HS-27A (cell line): Measurements from ENCODE around the gene KRTAP26-1.

Experiments used
- DNase-seq: peaks from one replicate; pipeline ENCODE4 v3.0.0-alpha.2; 2012; ENCODE audit warnings: low read depth, missing footprints

The KRTAP26-1 gene

DNA sequence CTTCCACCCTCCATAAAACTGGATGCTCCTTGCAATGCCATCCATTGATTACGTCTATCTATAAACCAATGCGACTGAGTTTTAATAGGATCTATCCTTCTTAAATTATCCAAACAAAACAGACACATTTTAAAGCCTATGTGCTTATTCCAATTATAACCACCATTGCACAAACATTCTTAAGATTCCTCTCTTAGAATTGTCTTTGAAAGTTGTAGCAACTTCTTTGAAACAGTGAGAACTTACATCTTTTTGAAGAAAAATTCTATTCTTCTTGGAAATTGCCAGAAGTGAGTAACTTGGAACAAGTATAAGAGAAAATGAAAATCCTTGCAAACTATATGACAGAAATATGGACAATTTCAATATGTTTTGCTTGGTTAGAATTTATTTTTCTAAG, at the start of gene KRTAP26-1:
KRTAP26-1 (minus strand) TSS at position 101 of the 400 bp plus-strand sequence. CDS start 280 bp downstream, outside the sequence.
- no peak for DNase-seq

- DNase-seq: no peak
Measured at GRCh38 chr21:30355906-30356305, 35.8 kb upstream of the KRTAP26-1 start.

GRCh38 chr21:30354308-30355005, 34.3 kb upstream of the KRTAP26-1 start:
- no peak for DNase-seq

GRCh38 chr21:30351534-30351933, 31.4 kb upstream of the KRTAP26-1 start:
- DNase-seq: no peak

DNA sequence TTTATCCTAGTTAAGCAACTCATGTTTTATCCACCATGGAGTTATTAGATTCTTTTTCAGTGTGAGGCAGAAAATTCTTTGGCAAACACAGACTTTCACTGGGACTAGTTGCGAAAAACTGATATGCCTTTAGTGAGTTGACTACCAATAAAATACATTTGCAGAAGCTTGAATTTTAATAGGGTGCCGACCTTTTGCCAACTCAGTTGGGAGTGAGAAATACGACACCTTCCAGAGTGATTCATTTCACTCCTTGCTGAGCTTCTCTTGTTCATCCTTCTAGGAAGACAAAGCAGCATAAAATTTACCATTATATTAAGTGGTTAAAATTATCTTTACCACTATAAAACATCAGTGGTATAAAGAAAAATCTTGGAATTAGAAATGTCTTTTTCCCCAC, 29.5 kb upstream of the KRTAP26-1 start:
- no peak for DNase-seq

GRCh38 chr21:30348506-30348905, 28.4 kb upstream of the KRTAP26-1 start, which contains the start of gene KRTAP23-1:
Gene KRTAP23-1, minus strand, starts transcription at chr21:30348606. Its CDS starts 0 bp downstream, at chr21:30348606.
- no peak for DNase-seq

- no peak for DNase-seq
Measured at GRCh38 chr21:30345014-30345413, 24.9 kb upstream of the KRTAP26-1 start.

DNA sequence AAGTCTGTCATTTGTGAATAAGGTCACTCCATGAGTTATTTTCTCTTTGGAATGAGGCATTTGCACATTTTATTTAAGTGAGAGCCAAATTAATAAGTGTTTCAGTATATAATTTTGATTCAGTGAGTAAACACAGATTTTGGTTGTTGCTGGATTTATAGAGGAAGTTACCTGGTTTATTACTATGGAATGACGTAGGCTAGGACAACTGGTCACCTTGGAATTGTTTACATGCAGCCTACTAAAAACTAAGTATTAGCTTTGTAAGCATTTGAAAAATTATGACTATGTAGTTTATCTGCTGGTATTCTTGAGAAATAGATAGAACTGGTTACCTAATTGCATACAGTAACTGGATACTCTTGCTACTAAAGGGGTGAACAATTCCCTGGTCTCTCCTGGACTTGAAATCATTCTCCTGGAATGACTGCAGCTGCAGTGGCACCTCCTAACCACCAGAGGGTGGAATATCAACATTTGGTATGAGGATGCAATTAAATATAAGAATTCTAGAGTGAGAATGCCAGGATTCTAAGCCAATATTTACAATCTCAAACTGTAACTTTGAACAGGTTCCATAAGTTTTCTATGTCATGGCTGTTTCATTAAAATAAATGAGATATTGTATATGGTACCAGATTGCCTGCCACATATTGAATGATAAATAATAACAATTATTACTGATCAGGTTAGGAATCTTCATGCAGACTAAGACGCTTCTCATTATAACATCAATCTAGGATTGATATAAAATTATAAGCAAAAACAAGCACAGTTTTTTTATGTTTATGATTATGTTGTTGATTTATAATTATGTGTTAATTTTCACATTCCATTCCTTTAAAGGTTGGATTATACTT, 20.8 kb upstream of the KRTAP26-1 start:
- no peak for DNase-seq

DNA sequence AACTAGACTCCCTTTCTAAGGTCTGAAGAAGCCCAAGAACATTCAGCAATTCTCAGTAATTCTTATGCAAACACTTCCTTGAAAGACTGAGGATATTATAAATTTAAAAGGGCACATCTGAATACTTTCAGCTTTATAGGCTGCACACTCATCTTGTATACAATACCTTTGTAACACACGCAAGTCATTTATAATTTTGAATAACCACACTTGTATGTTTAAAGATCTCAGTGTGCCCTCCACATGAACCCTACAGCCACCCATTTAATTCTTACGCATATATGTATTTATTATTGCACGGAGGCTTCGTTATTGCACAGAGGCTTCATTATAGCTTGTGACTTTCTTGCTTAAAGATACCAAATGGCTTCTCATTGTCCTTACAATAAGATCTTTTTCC, 18.6 kb upstream of the KRTAP26-1 start:
- DNase-seq: no peak

DNA sequence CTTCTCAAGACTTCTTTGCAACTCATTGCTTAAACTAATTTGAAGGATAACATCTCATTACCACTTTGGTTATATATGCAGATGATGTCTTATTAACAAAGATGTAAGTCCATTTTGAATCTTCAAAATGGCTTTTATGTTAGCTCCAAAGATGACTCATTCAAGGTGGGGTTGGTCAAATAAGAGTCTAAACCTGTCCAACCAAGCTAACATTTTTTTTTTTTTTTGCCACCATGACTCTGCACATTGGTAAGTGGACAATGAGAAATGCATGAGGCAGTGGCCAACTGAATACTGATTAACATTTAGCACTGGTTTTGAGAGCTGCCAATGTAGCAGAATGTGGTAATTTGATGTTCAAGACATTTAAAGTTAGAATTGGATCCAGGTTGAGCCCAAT, 17.7 kb upstream of the KRTAP26-1 start:
- no peak for DNase-seq

DNA sequence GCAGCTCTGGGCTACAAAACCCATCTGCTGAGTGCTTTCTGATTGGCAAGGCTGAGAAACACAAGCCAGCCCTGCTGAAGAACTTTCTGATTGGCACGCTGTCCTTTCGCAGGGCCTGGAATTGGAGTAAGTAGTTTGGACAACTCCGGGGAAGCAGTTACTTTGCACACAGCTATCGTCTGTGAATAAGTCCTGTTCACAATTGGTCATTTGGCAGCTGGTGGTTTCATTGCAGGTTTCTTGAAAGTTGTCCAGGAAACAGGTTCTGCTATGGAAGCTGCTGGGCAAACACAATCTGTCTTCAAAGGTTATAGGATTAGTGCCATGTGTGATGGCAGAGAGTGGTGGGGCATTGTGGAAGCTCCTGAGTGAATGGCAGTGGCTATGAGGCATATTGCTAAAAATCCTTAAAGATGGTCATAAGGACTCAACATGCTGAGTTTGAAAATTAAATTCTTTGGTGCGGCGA, 17.2 kb upstream of the KRTAP26-1 start, which contains the start of gene KRTAP27-1:
KRTAP27-1 (minus strand) TSS at position 419 of the 469 bp plus-strand sequence; CDS start at position 393, 26 bp downstream.
- DNase-seq: no peak

- DNase-seq: no peak
Measured at GRCh38 chr21:30336596-30336995, 16.5 kb upstream of the KRTAP26-1 start.

- DNase-seq: no peak
Measured at GRCh38 chr21:30333736-30334135, 13.6 kb upstream of the KRTAP26-1 start.

- no peak for DNase-seq
Measured at GRCh38 chr21:30332681-30333080, 12.6 kb upstream of the KRTAP26-1 start.

- DNase-seq: no peak
Measured at GRCh38 chr21:30329203-30329875, 9.2 kb upstream of the KRTAP26-1 start.

- no peak for DNase-seq
Measured at GRCh38 chr21:30326390-30326789, 6.3 kb upstream of the KRTAP26-1 start.

- no peak for DNase-seq
Measured at GRCh38 chr21:30315701-30316100, 4.4 kb downstream of the KRTAP26-1 start.

DNA sequence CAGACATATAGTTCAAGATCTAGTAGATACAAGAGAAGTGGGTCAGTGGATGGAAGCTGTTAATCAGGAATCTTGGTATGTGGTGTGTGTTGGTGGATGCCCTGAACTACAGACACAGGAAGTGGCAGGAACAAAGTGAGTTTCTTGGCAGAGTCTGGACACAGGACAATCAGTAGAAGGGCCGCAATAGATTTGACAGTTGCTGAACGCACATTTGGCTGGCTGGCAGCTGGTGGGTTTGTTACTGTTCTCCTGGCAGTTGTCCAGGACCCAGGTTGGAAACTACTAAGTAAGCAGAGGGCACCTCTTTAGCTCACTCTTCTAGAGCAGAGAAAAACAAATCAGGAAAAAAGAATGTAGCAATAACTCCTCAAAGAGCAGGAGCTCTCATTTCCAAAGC, 13.2 kb downstream of the KRTAP26-1 start:
- DNase-seq: no peak

GRCh38 chr21:30305136-30305535, 15.0 kb downstream of the KRTAP26-1 start:
- DNase-seq: no peak

DNA sequence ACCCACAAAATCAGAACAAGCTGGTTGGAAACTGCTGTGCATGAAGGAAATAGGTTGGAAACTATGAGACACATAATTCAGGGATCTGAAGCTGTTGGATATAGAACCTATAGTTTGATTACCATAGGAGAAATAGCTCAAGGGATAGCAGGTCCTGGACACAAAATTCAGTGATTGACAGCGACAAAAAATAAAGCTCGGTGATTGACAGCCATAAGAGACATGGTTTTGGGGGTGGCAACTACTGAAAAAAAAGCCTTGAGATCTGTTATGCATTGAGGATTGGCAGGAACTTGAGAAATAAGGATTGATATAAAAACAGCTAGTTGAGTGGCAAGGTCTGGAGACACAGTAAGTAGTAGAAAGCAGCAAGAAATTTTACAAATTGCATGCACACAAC, 30.9 kb downstream of the KRTAP26-1 start, which contains the start of gene KRTAP25-1:
KRTAP25-1 (minus strand) TSS at position 300 of the 400 bp plus-strand sequence; CDS start at position 276, 24 bp downstream.
- DNase-seq: no peak

- no peak for DNase-seq
Measured at GRCh38 chr21:30282850-30283249, 37.3 kb downstream of the KRTAP26-1 start, which contains the start of gene KRTAP24-1. Gene KRTAP24-1, minus strand, starts transcription at chr21:30282950. Its CDS starts 18 bp downstream, at chr21:30282932.

DNA sequence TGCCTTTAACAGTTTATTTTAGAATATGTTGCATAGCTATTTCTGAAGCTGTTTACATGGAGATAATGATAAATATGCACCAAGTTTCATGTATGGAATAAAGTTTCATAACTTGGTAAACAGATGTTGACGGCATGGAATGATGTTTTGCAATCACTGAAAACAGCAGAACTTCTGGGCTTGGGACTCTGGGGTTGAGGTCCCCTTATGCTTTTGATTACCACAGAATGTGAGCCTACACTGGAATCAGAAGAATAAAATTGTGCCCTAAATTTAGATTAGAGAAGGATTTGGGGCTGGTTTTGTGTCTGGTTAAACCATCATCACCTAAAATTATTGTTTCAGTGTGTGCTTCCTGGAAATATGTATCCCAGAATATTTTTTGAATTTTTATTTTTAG, 48.5 kb downstream of the KRTAP26-1 start:
- DNase-seq: no peak
